GM12891 (cell line): ENCODE results near the gene SLC22A25.

Experiments used
- POLR2AphosphoS5 ChIP-seq: IDR thresholded peaks from 2 replicates; pipeline ENCODE4 v1.6.1; 2011; ENCODE audit warnings: low read depth, low read length, control low read depth
- POU2F2 ChIP-seq: IDR thresholded peaks from 2 replicates; pipeline ENCODE4 v1.6.1; 2011; ENCODE audit warnings: low read depth, mild to moderate bottlenecking, control low read depth, low read length, moderate library complexity

- TF ChIP-seq POU2F2 (no peak), POLR2AphosphoS5 (no peak)
Observed at GRCh38 chr11:63240791-63241379, 2.5 kb downstream of the SLC22A25 start.
